Mucosa of descending colon (tissue), 3 donors: ENCODE results near the gene PAX2. TPM values are rescaled to one million over a fixed set of nuclear protein-coding genes. Genes with fewer than 3 reads are reported as not detected.
A peak's percentile ranks its signal among the peaks of the same experiment; 100 is the strongest.

Source experiments
- ATAC-seq: fragments of 200-7000 bp; cut with Tn5 transposase; one replicate; pipeline ENCODE4 v1.9.1; 2020; ENCODE audit warnings: mild to moderate bottlenecking, moderate library complexity
- DNase-seq, 3 donors: peaks; one replicate each; pipeline ENCODE4 v3.0.0-alpha.2; 2020
- H3K36me3 ChIP-seq: fragments of 200-600 bp; one replicate; pipeline ENCODE4 v1.8.0; 2021; ENCODE audit warnings: low read depth, mild to moderate bottlenecking
- H3K4me1 ChIP-seq: fragments of 200-600 bp; one replicate; pipeline ENCODE4 v1.8.0; 2021; ENCODE audit warnings: low read depth, mild to moderate bottlenecking
- H3K4me3 ChIP-seq: fragments of 200-600 bp; one replicate; pipeline ENCODE4 v1.8.0; 2021; ENCODE audit warnings: mild to moderate bottlenecking
- H3K9me3 ChIP-seq: fragments of 200-600 bp; one replicate; pipeline ENCODE4 v1.8.0; 2021; ENCODE audit warnings: mild to moderate bottlenecking
- intact Hi-C, 2 donors: fragments of 100-400 bp; cut with DNase I in 1 of 2; cut with micrococcal nuclease in 1 of 2; formaldehyde crosslinking; loops; one replicate each; pipeline versions ENCODE4 v1.11.0 to v1.11.1; 2022; cut with DNase I, micrococcal nuclease
- total RNA-seq, 3 donors: library from RNA; stranded (reverse); fragmentation: NEBNext Ultra II Directional in 2 of 3; extraction: Animal tissue kit (Norgen Biotek cat#: 25700) in 2 of 3; gene quantifications; one replicate each; pipeline versions ENCODE4 v1.2.1 to v1.2.4, GENCODE V29; 2021 to 2023
- TF ChIP-seq, protein P1 (sequence below): fragments of 200-600 bp; IDR thresholded peaks from one replicate; pipeline ENCODE4 v1.8.0; 2022; ENCODE audit warnings: antibody characterized with exemption, mild to moderate bottlenecking
- donor health status: DM: no; HTN: no; CAD: no; lungs with moderate emphysema.
- donor health status: DM: no; HTN: no; CAD: no.
- donor health status: DM: no; HTN: yes; CAD: no.

PAX2 gene
- total RNA-seq, 3 donors from 2014 or later, result not detected

DNA sequence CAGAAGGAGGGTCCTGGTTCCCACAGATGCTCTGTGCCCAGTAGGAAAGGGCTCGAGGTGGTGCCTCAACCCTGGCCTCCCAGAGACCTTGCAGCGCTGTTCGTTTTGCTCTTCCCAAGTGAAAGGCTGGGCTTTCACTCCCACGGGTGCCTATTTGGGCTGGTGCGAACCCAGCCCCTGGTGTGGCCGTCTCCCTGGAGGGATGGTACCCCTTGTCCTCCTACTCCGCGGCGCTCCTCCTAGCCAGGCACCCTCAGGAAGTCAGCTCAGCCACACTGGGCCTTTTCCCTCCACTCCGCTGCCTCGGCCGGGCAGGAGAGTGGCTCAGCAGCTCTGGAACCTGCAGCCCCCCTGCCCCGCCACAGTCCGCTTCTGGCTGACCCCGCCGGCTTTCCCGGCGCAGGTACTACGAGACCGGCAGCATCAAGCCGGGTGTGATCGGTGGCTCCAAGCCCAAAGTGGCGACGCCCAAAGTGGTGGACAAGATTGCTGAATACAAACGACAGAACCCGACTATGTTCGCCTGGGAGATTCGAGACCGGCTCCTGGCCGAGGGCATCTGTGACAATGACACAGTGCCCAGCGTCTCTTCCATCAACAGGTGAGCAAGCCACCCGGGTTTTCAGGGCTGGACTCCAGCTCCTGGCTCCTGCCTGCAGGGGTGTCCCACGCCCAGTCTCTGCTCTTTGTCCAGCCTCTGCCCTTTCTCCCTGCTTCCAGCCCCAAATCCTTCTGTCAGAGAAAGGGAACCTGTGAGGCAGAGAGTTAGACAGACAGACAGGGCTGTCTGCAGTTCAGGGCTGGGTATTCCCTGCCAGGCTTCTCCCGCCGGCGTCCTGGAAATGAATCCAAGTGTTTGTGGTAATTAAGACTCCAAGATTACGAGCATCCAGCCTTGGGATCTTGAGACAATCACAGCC lies 5.2 kb downstream of the PAX2 start:
- no peaks in the 10 kb centered on the region for H3K9me3 ChIP-seq
- intact Hi-C loops, result no loop called here
- no peaks in the 10 kb centered on the region for H3K36me3 ChIP-seq
- H3K4me3 ChIP-seq, result no peak overlapping the region
- ATAC-seq (no peak), DNase-seq (no peak)
- TF ChIP-seq, protein P1, sequence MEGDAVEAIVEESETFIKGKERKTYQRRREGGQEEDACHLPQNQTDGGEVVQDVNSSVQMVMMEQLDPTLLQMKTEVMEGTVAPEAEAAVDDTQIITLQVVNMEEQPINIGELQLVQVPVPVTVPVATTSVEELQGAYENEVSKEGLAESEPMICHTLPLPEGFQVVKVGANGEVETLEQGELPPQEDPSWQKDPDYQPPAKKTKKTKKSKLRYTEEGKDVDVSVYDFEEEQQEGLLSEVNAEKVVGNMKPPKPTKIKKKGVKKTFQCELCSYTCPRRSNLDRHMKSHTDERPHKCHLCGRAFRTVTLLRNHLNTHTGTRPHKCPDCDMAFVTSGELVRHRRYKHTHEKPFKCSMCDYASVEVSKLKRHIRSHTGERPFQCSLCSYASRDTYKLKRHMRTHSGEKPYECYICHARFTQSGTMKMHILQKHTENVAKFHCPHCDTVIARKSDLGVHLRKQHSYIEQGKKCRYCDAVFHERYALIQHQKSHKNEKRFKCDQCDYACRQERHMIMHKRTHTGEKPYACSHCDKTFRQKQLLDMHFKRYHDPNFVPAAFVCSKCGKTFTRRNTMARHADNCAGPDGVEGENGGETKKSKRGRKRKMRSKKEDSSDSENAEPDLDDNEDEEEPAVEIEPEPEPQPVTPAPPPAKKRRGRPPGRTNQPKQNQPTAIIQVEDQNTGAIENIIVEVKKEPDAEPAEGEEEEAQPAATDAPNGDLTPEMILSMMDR, result no peak
- peaks cover 6% of the 10 kb centered on the region for H3K4me1 ChIP-seq

DNA sequence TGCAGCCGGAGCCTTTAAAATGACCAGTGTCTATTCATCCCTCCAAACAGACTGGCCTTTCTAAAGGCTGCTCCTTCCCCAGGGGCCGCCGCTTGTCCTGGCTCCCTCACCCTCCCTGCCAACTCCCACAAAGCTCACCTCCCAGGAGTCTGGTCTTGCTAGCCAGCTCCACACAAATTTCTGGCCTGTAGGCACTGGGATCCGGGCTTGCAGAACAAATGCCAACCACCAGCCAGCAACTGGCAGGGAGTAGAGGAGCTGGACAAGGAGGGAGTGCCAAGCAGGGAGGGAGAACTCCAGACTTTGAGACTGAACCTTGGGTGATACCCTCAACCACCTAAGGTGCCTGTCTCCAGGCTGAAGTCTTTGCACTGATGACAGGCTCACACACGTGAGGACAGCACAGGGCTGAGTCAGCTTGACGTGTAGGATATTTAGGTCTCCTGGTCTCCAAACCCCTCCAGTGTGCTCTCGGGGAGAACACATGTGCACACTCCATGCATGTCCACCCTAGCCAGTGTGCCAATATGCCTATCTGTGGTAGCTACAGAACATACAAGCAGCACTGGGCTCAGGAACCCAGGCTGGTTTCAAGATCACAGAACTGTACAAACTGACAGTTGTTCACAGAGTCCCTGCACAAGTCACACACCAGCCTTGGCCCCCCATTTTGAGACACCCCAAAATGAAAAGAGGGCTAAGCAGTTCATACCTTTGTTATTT lies 6.0 kb downstream of the PAX2 start:
- no peak for ATAC-seq
- DNase-seq, result no peak
- Histone ChIP-seq H3K4me1 (no peaks in the 10 kb centered on the region), H3K36me3 (no peaks in the 10 kb centered on the region), H3K9me3 (no peaks in the 10 kb centered on the region), H3K4me3 (no peak overlapping the region)
- intact Hi-C loops, result no loop called here
- TF ChIP-seq, protein P1, result no peak

DNA sequence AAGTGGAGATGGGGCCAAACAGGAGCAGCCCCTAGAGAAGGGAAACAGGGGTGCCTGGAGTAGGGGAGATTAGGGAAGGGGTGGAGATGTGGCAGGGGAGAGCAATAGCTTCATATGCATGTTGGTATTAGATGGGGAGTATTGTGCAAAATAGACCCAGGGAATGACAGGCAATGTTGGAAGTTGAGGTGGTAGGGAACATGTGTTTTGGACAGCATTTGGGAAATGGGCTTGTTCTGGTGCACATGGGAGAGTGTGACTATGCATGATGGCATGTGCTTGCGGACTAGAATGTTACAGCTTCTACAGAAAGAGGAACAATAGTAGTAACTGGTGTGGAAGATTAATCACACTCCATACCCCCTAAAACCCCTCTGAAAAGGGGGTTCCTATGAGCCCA lies 10.4 kb downstream of the PAX2 start:
- ATAC-seq, result no peak
- H3K4me1 ChIP-seq, result no peaks in the 10 kb centered on the region
- intact Hi-C loops, result no loop called here
- no peak overlapping the region for H3K4me3 ChIP-seq
- no peak for DNase-seq
- H3K36me3 ChIP-seq, result no peaks in the 10 kb centered on the region
- H3K9me3 ChIP-seq, result no peaks in the 10 kb centered on the region
- TF ChIP-seq, protein P1, result no peak

DNA sequence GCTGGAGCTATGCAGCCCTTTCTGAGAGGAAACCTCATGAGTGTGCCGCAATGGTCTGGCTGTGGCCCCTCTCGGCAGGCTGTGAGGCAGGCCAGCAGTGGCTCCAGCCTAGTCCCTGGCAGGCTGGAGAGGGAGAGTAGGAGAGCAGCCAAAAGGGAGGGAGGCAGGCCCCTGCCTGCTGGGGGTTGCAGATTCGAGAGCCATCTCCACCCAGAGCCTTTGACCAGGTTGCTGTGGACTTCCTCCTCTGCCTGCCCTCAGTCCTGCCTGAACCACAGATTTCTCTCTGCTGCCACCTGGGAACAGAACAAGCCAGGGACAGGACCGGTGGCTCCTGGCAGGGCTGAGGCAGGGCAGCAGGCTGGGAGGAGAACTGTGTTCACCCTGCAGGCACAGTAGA lies 13.9 kb downstream of the PAX2 start:
- Histone ChIP-seq H3K4me1 (no peaks in the 10 kb centered on the region), H3K36me3 (no peaks in the 10 kb centered on the region), H3K4me3 (no peak overlapping the region), H3K9me3 (no peaks in the 10 kb centered on the region)
- no peak for DNase-seq
- peak; percentile 15 for ATAC-seq
- TF ChIP-seq, protein P1, result no peak
- intact Hi-C loops, result no loop called here

DNA sequence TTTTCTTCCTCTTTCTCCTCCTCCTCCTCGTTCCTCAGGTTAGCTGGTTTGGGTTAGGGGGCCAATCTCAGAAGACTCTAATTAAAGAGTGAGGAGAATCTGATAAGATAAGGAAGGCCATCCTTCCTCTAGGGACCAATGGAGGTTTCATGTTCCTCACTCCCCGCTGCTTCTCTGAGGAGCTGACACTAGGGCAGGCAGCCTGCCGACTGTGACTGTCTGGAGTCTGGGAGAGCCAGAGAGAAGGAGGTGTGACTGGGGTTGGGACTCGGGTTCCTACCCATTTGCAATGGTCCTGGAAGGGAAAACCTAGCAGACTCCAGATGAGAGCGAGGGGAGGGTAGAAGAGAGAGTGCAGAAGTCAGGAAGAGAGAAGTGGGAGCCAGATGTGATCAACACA lies 15.3 kb downstream of the PAX2 start:
- no peak for DNase-seq
- Histone ChIP-seq H3K4me1 (no peaks in the 10 kb centered on the region), H3K9me3 (no peaks in the 10 kb centered on the region), H3K4me3 (no peak overlapping the region), H3K36me3 (no peaks in the 10 kb centered on the region)
- no peak for ATAC-seq
- intact Hi-C loops, result no loop called here
- TF ChIP-seq, protein P1, result no peak
